ENCODE data around the gene ETV7.
"Not testable (repeated sequence)": the region's sequence is repeated elsewhere in the genome, so short reads cannot be mapped to it uniquely, and the experiment has no call there.

Gene ETV7

GRCh38 chr6:36422714-36423100 lies 35.2 kb upstream of the ETV7 start:
- H3K9ac ChIP-seq (ENCODE audit: insufficient read length), result peak overlapping the region; percentile 84
- no peak for DNase-seq (ENCODE audit: low read depth, low spot score)
- no peaks in the 10 kb centered on the region for H3K36me3 ChIP-seq (ENCODE audit: insufficient read depth, low read length)
- no peaks in the 10 kb centered on the region for H3K9me3 ChIP-seq (ENCODE audit: low read depth, low read length)
- peak overlapping the region; percentile 72 for H3K27ac ChIP-seq
- peak overlapping the region; percentile 78 for H3K4me3 ChIP-seq
- TF ChIP-seq FOXP2 (optimal IDR thresholded peaks at IDR 0.05; ENCODE audit: control extremely low read depth, extremely low read length, insufficient read depth) (no peak), POLR2AphosphoS5 (IDR thresholded peaks at IDR 0.05; ENCODE audit: borderline replicate concordance, low read depth, low read length) (no peak), EZH2 (IDR thresholded peaks at IDR 0.05) (no peak)

DNA sequence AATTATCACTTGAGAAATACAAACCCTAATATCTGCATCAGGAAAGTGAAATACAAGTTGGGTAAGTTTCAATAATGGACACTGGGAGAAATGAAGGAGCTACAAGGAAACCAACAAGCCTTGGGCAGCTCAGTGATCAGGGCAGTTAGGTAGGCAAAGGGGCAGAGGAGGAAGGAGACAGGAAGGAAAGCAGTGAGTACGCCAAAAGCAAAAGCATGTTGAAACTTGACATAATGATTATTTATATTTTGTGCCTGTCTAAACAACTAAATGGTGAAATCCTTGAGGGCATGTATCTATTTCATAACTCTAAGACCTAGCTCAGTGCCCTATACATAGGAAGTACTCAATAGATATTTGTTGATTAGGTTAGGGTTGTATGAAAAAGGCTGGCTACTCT lies 31.8 kb upstream of the ETV7 start:
- no peaks in the 10 kb centered on the region for H3K36me3 ChIP-seq (ENCODE audit: insufficient read depth, low read length)
- H3K9ac ChIP-seq (ENCODE audit: insufficient read length), result no peak overlapping the region
- TF ChIP-seq EZH2 (IDR thresholded peaks at IDR 0.05) (no peak), POLR2AphosphoS5 (IDR thresholded peaks at IDR 0.05; ENCODE audit: borderline replicate concordance, low read depth, low read length) (no peak), FOXP2 (optimal IDR thresholded peaks at IDR 0.05; ENCODE audit: control extremely low read depth, extremely low read length, insufficient read depth) (no peak)
- H3K9me3 ChIP-seq (ENCODE audit: low read depth, low read length), result no peaks in the 10 kb centered on the region
- no peak overlapping the region for H3K27ac ChIP-seq
- DNase-seq (ENCODE audit: low read depth, low spot score), result no peak
- no peak overlapping the region for H3K4me3 ChIP-seq

GRCh38 chr6:36418558-36418957 lies 31.1 kb upstream of the ETV7 start:
- no peak overlapping the region for H3K27ac ChIP-seq
- TF ChIP-seq FOXP2 (optimal IDR thresholded peaks at IDR 0.05; ENCODE audit: control extremely low read depth, extremely low read length, insufficient read depth), result no peak
- no peak for TF ChIP-seq POLR2AphosphoS5 (IDR thresholded peaks at IDR 0.05; ENCODE audit: borderline replicate concordance, low read depth, low read length)
- no peak for TF ChIP-seq EZH2 (IDR thresholded peaks at IDR 0.05)
- no peak overlapping the region for H3K4me3 ChIP-seq
- no peaks in the 10 kb centered on the region for H3K9me3 ChIP-seq (ENCODE audit: low read depth, low read length)
- H3K36me3 ChIP-seq (ENCODE audit: insufficient read depth, low read length), result no peaks in the 10 kb centered on the region
- no peak for DNase-seq (ENCODE audit: low read depth, low spot score)
- no peak overlapping the region for H3K9ac ChIP-seq (ENCODE audit: insufficient read length)

DNA sequence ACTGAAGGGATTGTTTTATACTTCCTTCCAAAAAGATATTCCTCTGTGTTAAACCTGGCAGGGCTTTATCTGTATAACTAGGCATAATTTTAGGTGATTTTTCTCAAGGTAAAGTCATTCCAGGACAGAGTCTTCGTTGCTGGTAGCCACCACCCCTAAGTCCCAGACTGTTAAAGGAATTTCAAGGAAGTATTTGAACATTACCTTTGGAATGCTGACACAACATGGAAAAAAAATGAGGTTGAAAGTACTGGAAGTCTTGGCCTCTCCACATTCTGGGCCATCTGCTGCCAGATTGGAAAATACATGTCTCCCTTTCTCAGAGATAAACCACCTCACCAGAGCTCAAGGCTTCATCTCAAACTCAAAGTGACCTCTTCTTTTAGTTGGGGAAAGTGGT lies 27.0 kb upstream of the ETV7 start:
- DNase-seq (ENCODE audit: low read depth, low spot score), result no peak
- Histone ChIP-seq H3K36me3 (ENCODE audit: insufficient read depth, low read length) (no peaks in the 10 kb centered on the region), H3K4me3 (no peak overlapping the region), H3K27ac (no peak overlapping the region), H3K9ac (ENCODE audit: insufficient read length) (no peak overlapping the region), H3K9me3 (ENCODE audit: low read depth, low read length) (no peaks in the 10 kb centered on the region)
- TF ChIP-seq POLR2AphosphoS5 (IDR thresholded peaks at IDR 0.05; ENCODE audit: borderline replicate concordance, low read depth, low read length) (no peak), EZH2 (IDR thresholded peaks at IDR 0.05) (no peak), FOXP2 (optimal IDR thresholded peaks at IDR 0.05; ENCODE audit: control extremely low read depth, extremely low read length, insufficient read depth) (no peak)

DNA sequence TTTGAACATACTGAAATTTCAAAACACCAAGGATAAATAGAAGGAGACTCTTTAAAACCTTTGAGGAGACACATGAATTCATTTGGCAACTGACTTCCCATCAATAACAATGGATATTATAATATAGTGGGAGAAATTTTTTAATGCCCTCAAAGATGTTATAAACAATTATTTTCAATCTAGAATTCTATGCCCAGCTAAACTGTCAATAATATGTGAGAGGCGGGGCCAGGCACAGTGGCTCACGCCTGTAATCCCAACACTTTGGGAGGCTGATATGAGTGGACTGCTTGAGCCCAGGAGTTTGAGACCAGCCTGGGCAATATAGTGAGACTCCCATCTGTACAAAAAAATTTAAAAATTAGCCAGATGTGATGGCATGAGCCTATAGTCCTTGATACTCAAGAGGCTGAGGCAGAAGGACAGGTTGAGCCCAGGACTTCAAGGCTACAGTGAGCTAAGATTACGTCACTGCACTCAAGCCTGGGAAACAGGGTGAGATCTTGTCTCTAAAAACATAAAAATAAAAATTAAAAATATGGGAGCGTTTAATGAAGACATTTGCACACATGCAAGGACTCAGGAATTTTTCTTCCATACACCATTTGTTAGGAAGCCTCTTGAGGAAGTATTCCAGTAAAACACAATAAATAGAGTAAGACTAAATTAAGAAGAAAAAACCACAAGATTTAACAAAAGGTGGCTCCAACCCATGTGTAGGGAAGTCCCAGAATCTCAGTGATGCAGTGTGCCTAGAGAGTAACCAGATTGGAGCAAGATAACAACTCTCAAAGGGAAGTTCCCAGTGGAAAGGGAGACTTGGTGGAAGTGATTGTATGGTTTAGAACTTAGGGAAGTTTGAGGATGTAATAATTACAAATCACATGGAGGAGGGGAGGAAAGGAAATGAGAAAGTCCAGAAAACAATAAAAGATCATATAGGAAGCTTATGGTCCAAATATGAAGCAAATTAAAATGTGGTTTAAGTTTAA lies 26.3 kb upstream of the ETV7 start:
- TF ChIP-seq POLR2AphosphoS5 (IDR thresholded peaks at IDR 0.05; ENCODE audit: borderline replicate concordance, low read depth, low read length) (no peak), FOXP2 (optimal IDR thresholded peaks at IDR 0.05; ENCODE audit: control extremely low read depth, extremely low read length, insufficient read depth) (no peak), EZH2 (IDR thresholded peaks at IDR 0.05) (no peak)
- Histone ChIP-seq H3K36me3 (ENCODE audit: insufficient read depth, low read length) (no peaks in the 10 kb centered on the region), H3K4me3 (no peak overlapping the region), H3K9ac (ENCODE audit: insufficient read length) (no peak overlapping the region), H3K27ac (no peak overlapping the region), H3K9me3 (ENCODE audit: low read depth, low read length) (no peaks in the 10 kb centered on the region)
- no peak for DNase-seq (ENCODE audit: low read depth, low spot score)

DNA sequence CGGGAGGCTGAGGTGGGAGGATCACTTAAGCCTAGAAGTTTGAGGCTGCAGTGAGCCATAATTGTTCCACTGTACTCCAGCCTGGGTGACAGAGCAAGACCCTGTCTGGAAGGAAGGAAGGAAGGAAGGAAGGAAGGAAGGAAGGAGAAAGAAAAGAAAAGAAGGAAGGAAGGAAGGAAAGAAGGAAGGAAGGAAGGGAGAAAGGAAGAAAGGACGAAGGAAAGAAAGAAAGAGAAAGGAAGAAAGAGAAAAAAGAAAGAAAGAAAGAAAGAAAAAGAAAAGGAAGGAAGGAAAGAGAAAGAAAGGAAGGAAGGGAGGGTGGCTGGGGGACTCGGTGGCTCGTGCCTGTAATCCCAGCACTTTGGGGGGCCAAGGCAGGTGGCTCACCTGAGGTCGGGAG lies 22.2 kb upstream of the ETV7 start:
- DNase-seq (ENCODE audit: low read depth, low spot score); H3K9me3 ChIP-seq (ENCODE audit: low read depth, low read length); H3K4me3 ChIP-seq; H3K9ac ChIP-seq (ENCODE audit: insufficient read length); H3K36me3 ChIP-seq (ENCODE audit: insufficient read depth, low read length); H3K27ac ChIP-seq: not testable (repeated sequence)

DNA sequence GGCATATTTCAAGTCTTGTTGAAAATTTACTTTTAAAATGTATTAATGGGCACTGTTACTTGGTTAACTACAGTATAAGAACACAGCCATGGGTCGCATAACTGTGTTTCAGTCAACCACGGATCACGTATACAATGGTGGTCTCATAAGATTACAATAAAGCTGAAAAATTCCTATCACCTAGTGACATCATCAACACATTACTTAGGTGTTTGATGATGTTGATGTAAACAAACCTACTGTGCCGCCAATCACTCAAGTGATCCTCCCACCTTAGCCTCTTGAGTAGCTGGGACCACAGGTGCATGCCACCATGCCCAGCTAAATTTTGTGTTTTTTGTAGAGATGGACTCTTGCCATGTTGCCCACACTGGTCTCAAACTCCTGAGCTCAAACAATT lies 16.7 kb upstream of the ETV7 start:
- Histone ChIP-seq H3K27ac (no peak overlapping the region), H3K9ac (ENCODE audit: insufficient read length) (no peak overlapping the region), H3K9me3 (ENCODE audit: low read depth, low read length) (no peaks in the 10 kb centered on the region), H3K4me3 (no peak overlapping the region), H3K36me3 (ENCODE audit: insufficient read depth, low read length) (no peaks in the 10 kb centered on the region)
- TF ChIP-seq FOXP2 (optimal IDR thresholded peaks at IDR 0.05; ENCODE audit: control extremely low read depth, extremely low read length, insufficient read depth), result no peak
- no peak for TF ChIP-seq EZH2 (IDR thresholded peaks at IDR 0.05)
- TF ChIP-seq POLR2AphosphoS5 (IDR thresholded peaks at IDR 0.05; ENCODE audit: borderline replicate concordance, low read depth, low read length), result no peak
- no peak for DNase-seq (ENCODE audit: low read depth, low spot score)

- Histone ChIP-seq H3K27ac (no peak overlapping the region), H3K9me3 (ENCODE audit: low read depth, low read length) (no peaks in the 10 kb centered on the region), H3K9ac (ENCODE audit: insufficient read length) (no peak overlapping the region), H3K4me3 (no peak overlapping the region), H3K36me3 (ENCODE audit: insufficient read depth, low read length) (no peaks in the 10 kb centered on the region)
- no peak for DNase-seq (ENCODE audit: low read depth, low spot score)
- no peak for TF ChIP-seq EZH2 (IDR thresholded peaks at IDR 0.05)
- no peak for TF ChIP-seq POLR2AphosphoS5 (IDR thresholded peaks at IDR 0.05; ENCODE audit: borderline replicate concordance, low read depth, low read length)
- no peak for TF ChIP-seq FOXP2 (optimal IDR thresholded peaks at IDR 0.05; ENCODE audit: control extremely low read depth, extremely low read length, insufficient read depth)
These were observed 15.0 kb upstream of the ETV7 start for GRCh38 chr6:36402481-36402880.

DNA sequence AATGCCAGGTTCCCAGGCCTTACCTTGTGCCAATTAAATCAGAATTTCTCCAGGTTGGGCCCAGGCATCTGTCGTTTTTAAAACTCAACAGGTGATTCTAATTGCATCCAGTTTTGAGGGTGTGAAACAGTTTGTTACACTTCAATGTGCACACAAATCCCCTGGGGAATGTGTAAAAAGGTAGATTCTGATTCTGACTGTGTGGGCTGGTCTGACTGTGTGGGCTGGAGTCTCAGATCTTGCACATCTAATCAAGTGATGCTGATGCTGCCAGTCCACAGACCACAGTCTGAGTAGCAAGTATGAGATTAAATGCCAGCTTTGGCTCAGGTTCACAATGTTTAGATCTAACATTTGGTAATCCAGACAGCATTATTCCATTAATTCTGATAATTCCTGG lies 12.5 kb upstream of the ETV7 start:
- no peak for DNase-seq (ENCODE audit: low read depth, low spot score)
- H3K9me3 ChIP-seq (ENCODE audit: low read depth, low read length), result no peaks in the 10 kb centered on the region
- no peak overlapping the region for H3K27ac ChIP-seq
- TF ChIP-seq POLR2AphosphoS5 (IDR thresholded peaks at IDR 0.05; ENCODE audit: borderline replicate concordance, low read depth, low read length) (no peak), EZH2 (IDR thresholded peaks at IDR 0.05) (no peak), FOXP2 (optimal IDR thresholded peaks at IDR 0.05; ENCODE audit: control extremely low read depth, extremely low read length, insufficient read depth) (no peak)
- H3K4me3 ChIP-seq, result no peak overlapping the region
- H3K9ac ChIP-seq (ENCODE audit: insufficient read length), result no peak overlapping the region
- no peaks in the 10 kb centered on the region for H3K36me3 ChIP-seq (ENCODE audit: insufficient read depth, low read length)

All from SK-N-MC (cell line).